GM12878 (cell line): ENCODE results near the gene GAK. TPM values are rescaled to one million over a fixed set of nuclear protein-coding genes. Genes with fewer than 3 reads are reported as not detected.

Experiments
- ATAC-seq: fragments of 200-7000 bp; cut with Tn5 transposase; 3 replicates; pipeline ENCODE4 v1.9.1; 2020; ENCODE audit warnings: mild to moderate bottlenecking, moderate library complexity
- BruUV-seq: library from RNA; stranded (reverse); fragments of 400-500 nt; replicated peaks from 2 replicates; lab custom pipeline; 2021; lab: Mats Ljungman, UMichigan
- CTCF ChIA-PET: fragments of 300-600 bp; sonication (Branson Sonifier 250); formaldehyde crosslinking; extraction: SDS; loops from one replicate; lab custom pipeline; 2021; ENCODE audit warnings: inconsistent platforms; lab: Yijun Ruan, JAX
- POLR2A ChIA-PET: fragments of 350-600 bp; formaldehyde crosslinking; extraction: SDS; loops from one replicate; lab custom pipeline; 2021; ENCODE audit warnings: inconsistent platforms; lab: Charles Lee
- RAD21 ChIA-PET: fragments of 300-600 bp; sonication (Branson Sonifier 250); formaldehyde crosslinking; loops from one replicate; lab custom pipeline; 2023; ENCODE audit warnings: antibody characterized with exemption; ENCODE audit not compliant: unreplicated experiment; lab: Charles Lee
- SMC1A ChIA-PET: fragments of 300-600 bp; sonication (Branson Sonifier 250); formaldehyde crosslinking; loops from one replicate; lab custom pipeline; 2023; ENCODE audit not compliant: unreplicated experiment, uncharacterized antibody; lab: Charles Lee
- DNase-seq: peaks from one replicate; pipeline ENCODE4 v3.0.0-alpha.2; 2011; ENCODE audit warnings: low read depth, low spot score
- FAIRE-seq: peaks from 3 replicates; lab custom pipeline; 2011; peaks lifted over from hg19 to GRCh38; lab: Jason Lieb, UNC
- H2AFZ ChIP-seq: 2 replicates; pipeline ENCODE4 v1.6.0; 2011; ENCODE audit warnings: low read depth, low read length, control low read depth; ENCODE audit not compliant: control insufficient read depth
- H3K27ac ChIP-seq: 2 replicates; pipeline ENCODE4 v1.5.1; 2011; ENCODE audit warnings: control low read depth; ENCODE audit not compliant: control insufficient read depth, insufficient read depth
- H3K27me3 ChIP-seq, 2 experiments: replicated peaks in 1 of 2; 2 replicates each; pipeline versions ENCODE4 v1.6.0 to v1.6.1; 2011; ENCODE audit warnings: low read length in 1 of 2; ENCODE audit not compliant: control insufficient read depth in 2 of 2, insufficient read depth in 2 of 2
- H3K36me3 ChIP-seq, 2 experiments: 2 replicates each; pipeline ENCODE4 v1.5.1; 2011; ENCODE audit warnings: low read length in 1 of 2; ENCODE audit not compliant: control insufficient read depth in 2 of 2, insufficient read depth in 2 of 2
- H3K4me1 ChIP-seq: 2 replicates; pipeline ENCODE4 v1.6.1; 2011; ENCODE audit warnings: mild to moderate bottlenecking, low read length, moderate library complexity, mixed read lengths; ENCODE audit not compliant: control insufficient read depth, insufficient read depth
- H3K4me2 ChIP-seq: 2 replicates; pipeline ENCODE4 v1.6.0; 2011; ENCODE audit warnings: control low read depth; ENCODE audit not compliant: control insufficient read depth, insufficient read depth
- H3K4me3 ChIP-seq: fragments of 200-600 bp; sonication (generic); 2 replicates; pipeline ENCODE4 v1.5.1; 2016
- H3K79me2 ChIP-seq: 2 replicates; pipeline ENCODE4 v1.6.0; 2011; ENCODE audit warnings: low read length; ENCODE audit not compliant: control insufficient read depth, insufficient read depth
- H3K9ac ChIP-seq: 2 replicates; pipeline ENCODE4 v1.8.0; 2011; ENCODE audit warnings: low read length, control low read depth, mixed read lengths; ENCODE audit not compliant: control insufficient read depth, insufficient read depth
- H3K9me3 ChIP-seq: replicated peaks from 3 replicates; pipeline ENCODE4 v1.5.1; 2011; ENCODE audit warnings: mild to moderate bottlenecking, low read length; ENCODE audit not compliant: control insufficient read depth, insufficient read depth
- H4K20me1 ChIP-seq: 2 replicates; pipeline ENCODE4 v1.6.0; 2011; ENCODE audit not compliant: control insufficient read depth, insufficient read depth
- ETV6 ChIP-seq, 2 experiments: fragments of 450-650 bp in 1 of 2; IDR thresholded peaks in 1 of 2; conservative IDR thresholded peaks in 1 of 2; 2 replicates each; pipeline ENCODE4 v1.6.1; 2014; ENCODE audit warnings: antibody characterized with exemption in 1 of 2, borderline replicate concordance in 1 of 2, low read depth in 1 of 2, mild to moderate bottlenecking in 1 of 2, moderate library complexity in 1 of 2
- GABPA ChIP-seq: IDR thresholded peaks from 2 replicates; pipeline ENCODE4 v1.6.1; 2014; ENCODE audit warnings: antibody characterized with exemption, low read depth, mild to moderate bottlenecking, inconsistent platforms
- HDAC2 ChIP-seq: fragments of 200-600 bp; sonication (generic); IDR thresholded peaks from 2 replicates; pipeline ENCODE4 v1.6.1; 2017
- IKZF1 ChIP-seq: fragments of 450-650 bp; conservative IDR thresholded peaks from 2 replicates; pipeline ENCODE4 v1.6.1; 2017; ENCODE audit warnings: antibody characterized with exemption, mild to moderate bottlenecking
- PAX5 ChIP-seq: IDR thresholded peaks from 2 replicates; pipeline ENCODE4 v1.6.1; 2011; ENCODE audit warnings: low read depth, low read length, borderline replicate concordance
- RAD51 ChIP-seq: fragments of 450-650 bp; IDR thresholded peaks from 2 replicates; pipeline ENCODE4 v1.6.1; 2016; ENCODE audit warnings: moderate library complexity, mild to moderate bottlenecking, inconsistent platforms
- RB1 ChIP-seq: fragments of 450-650 bp; formaldehyde crosslinking; IDR thresholded peaks from 2 replicates; pipeline ENCODE4 v1.6.1; 2017; ENCODE audit warnings: mild to moderate bottlenecking, borderline replicate concordance
- SPI1 ChIP-seq: IDR thresholded peaks from 2 replicates; pipeline ENCODE4 v1.6.1; 2011; ENCODE audit warnings: low read depth, mild to moderate bottlenecking, low read length, moderate library complexity, borderline replicate concordance; ENCODE audit not compliant: insufficient read depth
- STAT1 ChIP-seq: fragments of 450-650 bp; conservative IDR thresholded peaks from 2 replicates; pipeline ENCODE4 v1.6.1; 2014; ENCODE audit warnings: antibody characterized with exemption, mild to moderate bottlenecking
- ZNF384 ChIP-seq: IDR thresholded peaks from 2 replicates; pipeline ENCODE4 v1.6.1; 2012; ENCODE audit warnings: low read depth, mild to moderate bottlenecking, low read length, improper control_type of control experiment, borderline replicate concordance
- whole genome bisulfite sequencing: methylation state at CpG from one replicate; pipeline ENCODE4 v1.1.6; 2016; ENCODE audit warnings: low lambda C conversion rate; ENCODE audit not compliant: insufficient replicate concordance, insufficient coverage; ENCODE audit errors: missing lambda C conversion rate; 5-methylcytosine and 5-hydroxymethylcytosine counted together
- in situ Hi-C: fragments of 300-500 bp; cut with MboI; formaldehyde crosslinking; loops from 9 replicates; pipeline ENCODE4 v1.14.3; 2018; ENCODE audit warnings: mixed read lengths
- intact Hi-C: fragments of 100-400 bp; cut with micrococcal nuclease; formaldehyde crosslinking; loops from one replicate; pipeline ENCODE4 v1.14.2; 2022; ENCODE audit not compliant: unreplicated experiment
- polyA plus RNA-seq, 11 experiments: library from polyadenylated mRNA; depleted of rRNA in 4 of 11; unstranded in 6 of 11; stranded (reverse) in 5 of 11; fragments of >200 nt; fragmentation: Nextera tagmentation in 4 of 11; fragmentation: Illumina TruSeq in 1 of 11; extraction: Ambion mirVana in 4 of 11; extraction: Trizol in 1 of 11; gene quantifications; 1 replicate in 1 of 11; 2 replicates in 10 of 11; pipeline versions ENCODE4 v1.2.1 to v1.2.3, GENCODE V29; 2011 to 2016; ENCODE audit warnings: inconsistent platforms in 2 of 11, missing spikeins in 2 of 11, low read depth in 1 of 11
- total RNA-seq, 4 experiments: library from RNA; depleted of rRNA in 3 of 4; stranded (reverse); fragments of >200 nt in 3 of 4; fragmentation: Illumina TruSeq in 1 of 4; extraction: Trizol in 1 of 4; gene quantifications; 2 replicates each; pipeline versions ENCODE4 v1.2.1 to v1.2.3, GENCODE V29; 2013 to 2021
- TF ChIP-seq, protein P1 (sequence below): fragments of 450-650 bp; IDR thresholded peaks from 2 replicates; pipeline ENCODE4 v1.6.1; 2018; ENCODE audit warnings: mild to moderate bottlenecking, low read depth, moderate library complexity; ENCODE audit not compliant: partially characterized antibody

The GAK gene
- total and polyA plus RNA-seq, 10 of the 15 experiments (the other 5 are each of a cell fraction or from before 2014, with no cell fraction given) = 0.82 to 127 (median 53.8) TPM

DNA sequence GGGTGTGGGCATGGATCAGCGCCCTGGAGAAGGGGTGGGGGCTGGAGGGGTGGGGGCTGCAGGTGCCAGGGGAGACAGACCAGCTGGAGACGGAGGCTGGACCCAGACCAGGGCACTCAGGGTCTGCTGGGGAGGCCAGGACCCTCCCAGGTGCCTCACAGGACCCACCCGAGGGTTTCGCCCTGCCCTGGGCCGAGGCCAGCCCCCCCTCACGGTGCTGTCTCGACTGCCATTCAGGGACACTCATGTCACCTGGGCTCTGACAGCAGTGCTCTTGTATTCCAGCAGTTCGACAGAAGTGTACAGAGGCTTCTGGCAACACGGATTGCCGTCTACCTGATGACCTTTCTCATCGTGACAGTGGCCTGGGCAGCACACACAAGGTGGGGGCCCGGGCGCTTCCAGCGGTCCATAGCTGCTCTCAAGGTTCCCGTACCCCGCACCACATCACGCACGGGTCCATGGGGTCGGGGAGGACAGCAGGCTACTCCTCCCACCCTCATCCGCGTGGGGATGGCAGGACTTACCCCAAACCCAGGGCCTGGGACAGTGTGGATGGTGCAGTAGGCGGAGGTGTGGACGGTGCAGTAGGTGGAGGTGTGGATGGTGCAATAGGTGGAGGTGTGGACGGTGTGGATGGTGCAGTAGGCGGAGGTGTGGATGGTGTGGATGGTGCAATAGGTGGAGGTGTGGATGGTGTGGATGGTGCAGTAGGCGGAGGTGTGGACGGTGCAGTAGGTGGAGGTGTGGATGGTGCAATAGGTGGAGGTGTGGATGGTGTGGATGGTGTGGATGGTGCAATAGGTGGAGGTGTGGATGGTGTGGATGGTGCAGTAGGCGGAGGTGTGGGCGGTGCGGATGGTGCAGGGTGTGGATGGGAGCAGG lies 18.3 kb upstream of the GAK start:
- no peak for FAIRE-seq
- SMC1A ChIA-PET = no interaction called here
- WGBS = 66% methylated on average over 29 of the region's 30 CpGs
- no peak overlapping the region for H3K27ac ChIP-seq
- H3K4me3 ChIP-seq = no peak overlapping the region
- no peaks in the 10 kb centered on the region for H3K27me3 ChIP-seq
- RAD21 ChIA-PET = no interaction called here
- BruUV-seq = no TSS peak
- H3K79me2 ChIP-seq = no peaks in the 10 kb centered on the region
- DNase-seq = no peak
- TF ChIP-seq IKZF1 (no peak), RAD51 (no peak), SPI1 (no peak), PAX5 (no peak), RB1 (no peak), HDAC2 (no peak), STAT1 (no peak), GABPA (no peak), ETV6 (conservative IDR thresholded peaks at IDR 0.05 in 1 of 2, IDR thresholded peaks at IDR 0.05 in 1 of 2; ENCODE audit: borderline replicate concordance in 1 of 2, low read depth in 1 of 2) (no peak), ZNF384 (no peak)
- TF ChIP-seq, protein P1, sequence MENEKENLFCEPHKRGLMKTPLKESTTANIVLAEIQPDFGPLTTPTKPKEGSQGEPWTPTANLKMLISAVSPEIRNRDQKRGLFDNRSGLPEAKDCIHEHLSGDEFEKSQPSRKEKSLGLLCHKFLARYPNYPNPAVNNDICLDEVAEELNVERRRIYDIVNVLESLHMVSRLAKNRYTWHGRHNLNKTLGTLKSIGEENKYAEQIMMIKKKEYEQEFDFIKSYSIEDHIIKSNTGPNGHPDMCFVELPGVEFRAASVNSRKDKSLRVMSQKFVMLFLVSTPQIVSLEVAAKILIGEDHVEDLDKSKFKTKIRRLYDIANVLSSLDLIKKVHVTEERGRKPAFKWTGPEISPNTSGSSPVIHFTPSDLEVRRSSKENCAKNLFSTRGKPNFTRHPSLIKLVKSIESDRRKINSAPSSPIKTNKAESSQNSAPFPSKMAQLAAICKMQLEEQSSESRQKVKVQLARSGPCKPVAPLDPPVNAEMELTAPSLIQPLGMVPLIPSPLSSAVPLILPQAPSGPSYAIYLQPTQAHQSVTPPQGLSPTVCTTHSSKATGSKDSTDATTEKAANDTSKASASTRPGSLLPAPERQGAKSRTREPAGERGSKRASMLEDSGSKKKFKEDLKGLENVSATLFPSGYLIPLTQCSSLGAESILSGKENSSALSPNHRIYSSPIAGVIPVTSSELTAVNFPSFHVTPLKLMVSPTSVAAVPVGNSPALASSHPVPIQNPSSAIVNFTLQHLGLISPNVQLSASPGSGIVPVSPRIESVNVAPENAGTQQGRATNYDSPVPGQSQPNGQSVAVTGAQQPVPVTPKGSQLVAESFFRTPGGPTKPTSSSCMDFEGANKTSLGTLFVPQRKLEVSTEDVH = no peak
- no peak overlapping the region for H2AFZ ChIP-seq
- H3K4me2 ChIP-seq = no peak overlapping the region
- POLR2A ChIA-PET = interaction anchor here (1.0 to 1.5 kb wide), 2 partner anchors 14 kb away, joined by 3 read pairs; no protein-coding TSS in a partner anchor
- no peaks in the 10 kb centered on the region for H4K20me1 ChIP-seq
- in situ Hi-C loops = no loop called here
- H3K4me1 ChIP-seq = no peaks in the 10 kb centered on the region
- no peak overlapping the region for H3K9ac ChIP-seq
- no peak for ATAC-seq
- CTCF ChIA-PET = no interaction called here
- H3K36me3 ChIP-seq = no peaks in the 10 kb centered on the region
- intact Hi-C loops = no loop called here
- H3K9me3 ChIP-seq = no peaks in the 10 kb centered on the region
